ENCODE measurements around the gene HS6ST3. TPM values are rescaled to one million over a fixed set of nuclear protein-coding genes. Genes with fewer than 3 reads are reported as not detected.

The HS6ST3 gene
- total and polyA plus RNA-seq, 2 donors (not counting 3 experiments of a cell fraction or from before 2014, with no cell fraction given), result 0.03 to 0.15 TPM

DNA sequence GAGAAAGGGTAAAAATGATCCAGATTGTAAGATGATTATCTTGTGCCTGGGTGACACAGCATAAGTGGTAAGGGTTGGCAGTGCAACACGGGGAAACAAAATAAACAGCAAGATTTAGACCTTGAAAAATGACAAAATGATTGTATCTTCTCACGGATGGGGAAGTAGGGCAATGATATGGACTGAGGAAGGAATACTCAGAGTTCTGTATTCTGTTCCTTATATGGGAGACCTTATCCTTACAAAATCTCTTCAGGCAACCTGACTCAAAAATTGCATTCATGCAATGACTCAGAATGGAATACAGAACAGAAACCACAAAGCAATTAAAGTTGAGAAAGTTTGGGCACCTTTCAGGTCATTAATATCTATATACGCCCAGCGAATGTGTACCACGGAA lies 149.0 kb downstream of the HS6ST3 start:
- H3K9me1 ChIP-seq (replicated peaks; ENCODE audit: control insufficient read depth, extremely low read depth, insufficient read depth, low read length), result no peaks in the 10 kb centered on the region
- FAIRE-seq, result no peak
- no TSS peak for BruUV-seq (replicated peaks)
- H3K27ac ChIP-seq (ENCODE audit: insufficient read depth, low read depth, low read length), result no peak overlapping the region
- POLR2A ChIA-PET, result no interaction called here
- TF ChIP-seq POLR2AphosphoS5 (IDR thresholded peaks at IDR 0.05; ENCODE audit: insufficient read depth, low read depth, low read length), result no peak
- no peak overlapping the region for H3K4me3 ChIP-seq (replicated peaks in 1 of 3; ENCODE audit: insufficient read depth in 1 of 3, low read depth in 1 of 3, low read length in 3 of 3)
- no peak for DNase-seq (ENCODE audit: low read depth, low spot score)
- H3K4me1 ChIP-seq (ENCODE audit: control insufficient read depth, extremely low read depth, insufficient read depth, low read length), result no peaks in the 10 kb centered on the region
- H4K20me1 ChIP-seq (replicated peaks; ENCODE audit: control insufficient read depth, extremely low read depth, insufficient read depth, low read length), result no peaks in the 10 kb centered on the region
- no peaks in the 10 kb centered on the region for H3K79me2 ChIP-seq (ENCODE audit: control insufficient read depth, insufficient read depth, low read length)
- H3K36me3 ChIP-seq (ENCODE audit: control insufficient read depth in 2 of 2, extremely low read depth in 1 of 2, insufficient read depth in 2 of 2, low read length in 2 of 2), result no peaks in the 10 kb centered on the region
- CTCF ChIA-PET, result interaction anchor here (1.5 kb wide), 1 partner anchor 10 kb away, joined by 3 read pairs; no protein-coding TSS in a partner anchor
- H3K9me3 ChIP-seq (replicated peaks; ENCODE audit: control insufficient read depth, insufficient read depth, low read length), result no peaks in the 10 kb centered on the region
- no peak overlapping the region for H3K9ac ChIP-seq (replicated peaks; ENCODE audit: extremely low read depth, insufficient read depth, low read length)
- no peaks in the 10 kb centered on the region for H3K27me3 ChIP-seq (ENCODE audit: control insufficient read depth in 2 of 2, insufficient read depth in 2 of 2, low read length in 2 of 2)
- dilution Hi-C loops (cut with MboI; ENCODE audit: extremely low pct_ligation_motif_present, low sequenced_read_pairs) (no loop called here), intact Hi-C loops (cut with micrococcal nuclease) (no loop called here)
- H3K4me2 ChIP-seq (ENCODE audit: insufficient read depth, low read length), result no peak overlapping the region
- no peak overlapping the region for H2AFZ ChIP-seq (ENCODE audit: low read depth, low read length)

DNA sequence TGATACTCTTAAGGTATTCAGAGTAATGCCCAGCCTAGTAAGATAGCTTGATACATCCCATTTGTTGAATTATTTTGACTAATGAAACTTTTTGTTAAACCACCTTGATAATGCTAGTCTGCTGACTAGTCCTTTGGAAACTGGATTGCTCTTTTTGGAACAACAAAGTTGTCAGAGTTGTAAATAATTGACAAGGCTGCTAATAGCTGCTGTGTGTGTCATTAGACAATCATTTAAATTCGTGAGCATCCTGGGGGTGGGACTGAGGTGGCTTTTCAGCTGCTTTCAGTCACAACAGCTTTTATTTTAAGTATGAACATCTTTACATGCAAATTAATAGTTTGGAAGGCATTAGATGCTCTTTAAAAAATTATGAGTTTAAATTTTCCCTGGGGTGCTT lies 153.5 kb downstream of the HS6ST3 start:
- Histone ChIP-seq H3K9me3 (replicated peaks; ENCODE audit: control insufficient read depth, insufficient read depth, low read length) (no peaks in the 10 kb centered on the region), H3K79me2 (ENCODE audit: control insufficient read depth, insufficient read depth, low read length) (no peaks in the 10 kb centered on the region), H3K4me3 (replicated peaks in 1 of 3; ENCODE audit: insufficient read depth in 1 of 3, low read depth in 1 of 3, low read length in 3 of 3) (no peak overlapping the region), H3K4me1 (ENCODE audit: control insufficient read depth, extremely low read depth, insufficient read depth, low read length) (no peaks in the 10 kb centered on the region), H3K9me1 (replicated peaks; ENCODE audit: control insufficient read depth, extremely low read depth, insufficient read depth, low read length) (no peaks in the 10 kb centered on the region), H3K9ac (replicated peaks; ENCODE audit: extremely low read depth, insufficient read depth, low read length) (no peak overlapping the region), H3K36me3 (ENCODE audit: control insufficient read depth in 2 of 2, extremely low read depth in 1 of 2, insufficient read depth in 2 of 2, low read length in 2 of 2) (no peaks in the 10 kb centered on the region), H3K27me3 (ENCODE audit: control insufficient read depth in 2 of 2, insufficient read depth in 2 of 2, low read length in 2 of 2) (peaks cover 0 to 3% of the 10 kb centered on the region in 2 experiments), H2AFZ (ENCODE audit: low read depth, low read length) (no peak overlapping the region), H3K27ac (ENCODE audit: insufficient read depth, low read depth, low read length) (no peak overlapping the region), H4K20me1 (replicated peaks; ENCODE audit: control insufficient read depth, extremely low read depth, insufficient read depth, low read length) (no peaks in the 10 kb centered on the region), H3K4me2 (ENCODE audit: insufficient read depth, low read length) (no peak overlapping the region)
- intact Hi-C loops (cut with micrococcal nuclease), result no loop called here
- POLR2A ChIA-PET, result no interaction called here
- BruUV-seq (replicated peaks), result no TSS peak
- dilution Hi-C loops (cut with MboI; ENCODE audit: extremely low pct_ligation_motif_present, low sequenced_read_pairs), result no loop called here
- FAIRE-seq (no peak), DNase-seq (ENCODE audit: low read depth, low spot score) (no peak)
- CTCF ChIA-PET, result interaction anchor here (1.4 kb wide), 1 partner anchor 223 kb away, joined by 5 read pairs; no protein-coding TSS in a partner anchor
- TF ChIP-seq EZH2 (IDR thresholded peaks at IDR 0.05; ENCODE audit: borderline replicate concordance, low read depth, low read length, severe bottlenecking), result no peak
- TF ChIP-seq, protein P1, sequence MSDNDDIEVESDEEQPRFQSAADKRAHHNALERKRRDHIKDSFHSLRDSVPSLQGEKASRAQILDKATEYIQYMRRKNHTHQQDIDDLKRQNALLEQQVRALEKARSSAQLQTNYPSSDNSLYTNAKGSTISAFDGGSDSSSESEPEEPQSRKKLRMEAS (IDR thresholded peaks at IDR 0.05; ENCODE audit: insufficient read depth, insufficient read length), result no peak

Measured in endothelial cell of umbilical vein (primary cell).